Fibroblast of mammary gland (primary cell): Measurements from ENCODE around the gene IER5L.
"Not testable (repeated sequence)": the region's sequence is repeated elsewhere in the genome, so short reads cannot be mapped to it uniquely, and the experiment has no call there.

Experiments
- DNase-seq: peaks from one replicate; pipeline ENCODE4 v3.0.0-alpha.2; 2010; ENCODE audit warnings: low read depth
- H3K4me3 ChIP-seq: 2 replicates; pipeline ENCODE4 v1.5.1; 2011; ENCODE audit warnings: low read depth, mild to moderate bottlenecking, low read length, moderate library complexity; ENCODE audit not compliant: control insufficient read depth
- CTCF ChIP-seq: conservative IDR thresholded peaks from 2 replicates; pipeline ENCODE4 v1.5.1; 2011; ENCODE audit warnings: low read depth, low read length, inconsistent platforms; ENCODE audit not compliant: control insufficient read depth, insufficient read depth

The IER5L gene

GRCh38 chr9:129164246-129164930 lies 13.7 kb downstream of the IER5L start:
- DNase-seq = peak; percentile 79
- no peak overlapping the region for H3K4me3 ChIP-seq
- TF ChIP-seq CTCF = no peak

GRCh38 chr9:129163753-129164152 lies 14.3 kb downstream of the IER5L start:
- no peak overlapping the region for H3K4me3 ChIP-seq
- DNase-seq = no peak
- TF ChIP-seq CTCF = no peak

- peak; percentile 29 for DNase-seq
- H3K4me3 ChIP-seq = not testable (repeated sequence)
Measured at GRCh38 chr9:129163198-129163670, 14.8 kb downstream of the IER5L start.

GRCh38 chr9:129162497-129163197 lies 15.4 kb downstream of the IER5L start:
- H3K4me3 ChIP-seq = no peak overlapping the region
- no peak for DNase-seq
- no peak for TF ChIP-seq CTCF

- no peak overlapping the region for H3K4me3 ChIP-seq
- no peak for TF ChIP-seq CTCF
- DNase-seq = no peak
Measured at GRCh38 chr9:129161534-129161837, 16.6 kb downstream of the IER5L start.

GRCh38 chr9:129160712-129161533 lies 17.1 kb downstream of the IER5L start:
- no peak for TF ChIP-seq CTCF
- peak; percentile 73 for DNase-seq
- H3K4me3 ChIP-seq = no peak overlapping the region

GRCh38 chr9:129156163-129156562 lies 21.9 kb downstream of the IER5L start:
- no peak overlapping the region for H3K4me3 ChIP-seq
- TF ChIP-seq CTCF = no peak
- no peak for DNase-seq
